IMR-90 (cell line): ENCODE results near the gene PDZD2. TPM values are rescaled to one million over a fixed set of nuclear protein-coding genes. Genes with fewer than 3 reads are reported as not detected.

ENCODE experiments used
- ATAC-seq: fragments of 200-7000 bp; cut with Tn5 transposase; 2 replicates; pipeline ENCODE4 v1.9.1; 2020; ENCODE audit warnings: low read depth, mild to moderate bottlenecking, moderate library complexity
- BruUV-seq: library from RNA; stranded (reverse); fragments of 400-500 nt; replicated peaks from 2 replicates; lab custom pipeline; 2021; lab: Mats Ljungman, UMichigan
- CTCF ChIA-PET: fragments of 300-600 bp; formaldehyde crosslinking; extraction: SDS; loops from one replicate; lab custom pipeline; 2021; ENCODE audit warnings: antibody characterized with exemption; lab: Yijun Ruan, JAX
- POLR2A ChIA-PET: fragments of 300-600 bp; sonication (Branson Sonifier 250); formaldehyde crosslinking; loops from one replicate; lab custom pipeline; 2022; ENCODE audit warnings: antibody characterized with exemption; ENCODE audit not compliant: unreplicated experiment; lab: Charles Lee
- DNase-seq: peaks from one replicate; pipeline ENCODE4 v3.0.0; 2013
- H2AFZ ChIP-seq: replicated peaks from 2 replicates; pipeline ENCODE3; 2013; ENCODE audit warnings: low read length, mild to moderate bottlenecking; ENCODE audit not compliant: poor library complexity
- H2AK5ac ChIP-seq: 2 replicates; pipeline ENCODE4 v1.6.1; 2013; ENCODE audit warnings: low read depth, low read length, inconsistent platforms
- H2AK9ac ChIP-seq: replicated peaks from 2 replicates; pipeline ENCODE3; 2013; ENCODE audit warnings: mild to moderate bottlenecking, low read depth, low read length, moderate library complexity; ENCODE audit not compliant: poor library complexity
- H2BK120ac ChIP-seq: 2 replicates; pipeline ENCODE4 v1.6.1; 2013; ENCODE audit warnings: low read depth, low read length, inconsistent platforms
- H2BK15ac ChIP-seq: 3 replicates; pipeline ENCODE4 v1.6.1; 2013; ENCODE audit warnings: low read depth, low read length, inconsistent platforms
- H2BK20ac ChIP-seq: 2 replicates; pipeline ENCODE4 v1.6.1; 2013; ENCODE audit warnings: low read depth, mild to moderate bottlenecking, inconsistent platforms, low read length, moderate library complexity
- H2BK5ac ChIP-seq: 2 replicates; pipeline ENCODE4 v1.6.1; 2013; ENCODE audit warnings: mild to moderate bottlenecking, low read depth, low read length, inconsistent platforms; ENCODE audit not compliant: poor library complexity, severe bottlenecking
- H3K14ac ChIP-seq: replicated peaks from 2 replicates; pipeline ENCODE4 v1.6.1; 2013; ENCODE audit warnings: low read depth, low read length, inconsistent platforms
- H3K18ac ChIP-seq: 2 replicates; pipeline ENCODE4 v1.6.1; 2013; ENCODE audit warnings: low read depth, low read length, control low read depth
- H3K23ac ChIP-seq: 2 replicates; pipeline ENCODE4 v1.6.1; 2013; ENCODE audit warnings: low read depth, low read length, inconsistent platforms
- H3K27ac ChIP-seq: 2 replicates; pipeline ENCODE4 v1.5.1; 2013; ENCODE audit warnings: mild to moderate bottlenecking, control low read depth, low read length; ENCODE audit not compliant: insufficient read depth
- H3K27me3 ChIP-seq: 2 replicates; pipeline ENCODE4 v1.6.1; 2013; ENCODE audit warnings: low read length; ENCODE audit not compliant: control insufficient read depth, insufficient read depth
- H3K36me3 ChIP-seq: 2 replicates; pipeline ENCODE4 v1.6.1; 2013; ENCODE audit warnings: low read length, mixed read lengths; ENCODE audit not compliant: control insufficient read depth, insufficient read depth
- H3K4ac ChIP-seq: 2 replicates; pipeline ENCODE4 v1.6.1; 2013; ENCODE audit warnings: low read depth, low read length, inconsistent platforms
- H3K4me1 ChIP-seq: 2 replicates; pipeline ENCODE4 v1.6.1; 2013; ENCODE audit warnings: low read length, mixed read lengths; ENCODE audit not compliant: control insufficient read depth, insufficient read depth
- H3K4me2 ChIP-seq: 2 replicates; pipeline ENCODE4 v1.6.1; 2013; ENCODE audit warnings: low read depth, mild to moderate bottlenecking, control low read depth, low read length, moderate library complexity
- H3K4me3 ChIP-seq: 2 replicates; pipeline ENCODE4 v1.5.1; 2013; ENCODE audit warnings: low read depth, mild to moderate bottlenecking, control low read depth, low read length, moderate library complexity; ENCODE audit not compliant: insufficient read depth
- H3K56ac ChIP-seq: 2 replicates; pipeline ENCODE4 v1.6.1; 2013; ENCODE audit warnings: low read length, inconsistent platforms; ENCODE audit not compliant: insufficient read depth; ENCODE audit errors: extremely low read depth
- H3K79me1 ChIP-seq, 2 experiments: 2 replicates each; pipeline ENCODE4 v1.6.1; 2013; ENCODE audit warnings: low read length in 2 of 2, inconsistent platforms in 1 of 2, low read depth in 1 of 2
- H3K9ac ChIP-seq: 2 replicates; pipeline ENCODE4 v1.6.1; 2013; ENCODE audit warnings: low read depth, low read length, control low read depth
- H3K9me1 ChIP-seq: 2 replicates; pipeline ENCODE4 v1.6.1; 2013; ENCODE audit warnings: low read length, inconsistent platforms; ENCODE audit not compliant: insufficient read depth
- H3K9me3 ChIP-seq: 2 replicates; pipeline ENCODE4 v1.6.1; 2013; ENCODE audit warnings: low read length; ENCODE audit not compliant: control insufficient read depth, insufficient read depth
- H4K20me1 ChIP-seq: 2 replicates; pipeline ENCODE4 v1.6.1; 2013; ENCODE audit warnings: low read length, inconsistent platforms; ENCODE audit not compliant: insufficient read depth
- H4K5ac ChIP-seq: 2 replicates; pipeline ENCODE4 v1.6.1; 2013; ENCODE audit warnings: mild to moderate bottlenecking, low read depth, low read length, control low read depth
- H4K8ac ChIP-seq, 2 experiments: 2 replicates each; pipeline ENCODE4 v1.6.1; 2013; ENCODE audit warnings: low read depth in 2 of 2, low read length in 2 of 2, control low read depth in 1 of 2, inconsistent platforms in 1 of 2
- H4K91ac ChIP-seq: 2 replicates; pipeline ENCODE4 v1.6.1; 2013; ENCODE audit warnings: low read depth, low read length, inconsistent platforms; ENCODE audit not compliant: insufficient read depth
- CHD1 ChIP-seq: IDR thresholded peaks from 2 replicates; pipeline ENCODE4 v1.6.1; 2012; ENCODE audit warnings: low read depth, low read length, improper control_type of control experiment
- CTCF ChIP-seq: conservative IDR thresholded peaks from 2 replicates; pipeline ENCODE4 v1.5.1; 2012; ENCODE audit warnings: mild to moderate bottlenecking, low read depth, low read length, improper control_type of control experiment
- ELK1 ChIP-seq: fragments of 150-350 bp; IDR thresholded peaks from 2 replicates; pipeline ENCODE4 v1.6.1; 2016; ENCODE audit warnings: low read depth, mild to moderate bottlenecking, low read length, moderate library complexity, borderline replicate concordance
- FOS ChIP-seq: fragments of 150-350 bp; IDR thresholded peaks from 2 replicates; pipeline ENCODE4 v1.6.1; 2016; ENCODE audit warnings: low read depth, low read length
- MAFK ChIP-seq: IDR thresholded peaks from 2 replicates; pipeline ENCODE4 v1.6.1; 2012; ENCODE audit warnings: low read depth, low read length, improper control_type of control experiment
- MAZ ChIP-seq: IDR thresholded peaks from 2 replicates; pipeline ENCODE4 v1.6.1; 2012; ENCODE audit warnings: low read depth, mild to moderate bottlenecking, low read length, improper control_type of control experiment, moderate library complexity, borderline replicate concordance
- NFE2L2 ChIP-seq: fragments of 150-350 bp; IDR thresholded peaks from 2 replicates; pipeline ENCODE4 v1.6.1; 2016; ENCODE audit warnings: low read depth, mild to moderate bottlenecking, low read length
- POLR2A ChIP-seq: IDR thresholded peaks from 2 replicates; pipeline ENCODE4 v1.6.1; 2012; ENCODE audit warnings: mild to moderate bottlenecking, low read depth, low read length
- RAD21 ChIP-seq: IDR thresholded peaks from 2 replicates; pipeline ENCODE4 v1.6.1; 2012; ENCODE audit warnings: low read length, improper control_type of control experiment
- RCOR1 ChIP-seq: IDR thresholded peaks from 2 replicates; pipeline ENCODE4 v1.6.1; 2012; ENCODE audit warnings: mild to moderate bottlenecking, low read length, improper control_type of control experiment; ENCODE audit not compliant: insufficient replicate concordance
- RFX5 ChIP-seq: IDR thresholded peaks from 2 replicates; pipeline ENCODE4 v1.8.0; 2012; ENCODE audit warnings: low read depth, mild to moderate bottlenecking, low read length, moderate library complexity
- WGBS, 2 experiments: methylation state at CpG; one replicate each; pipeline versions ENCODE4 v1.1.5 to v1.1.7; 2013; ENCODE audit warnings: missing lambda C conversion rate in 2 of 2; ENCODE audit not compliant: insufficient read length in 1 of 2; ENCODE audit errors: extremely low coverage in 2 of 2; 5-methylcytosine and 5-hydroxymethylcytosine counted together
- dilution Hi-C: fragments of 300-500 bp; cut with HindIII; formaldehyde crosslinking; loops from one replicate; pipeline ENCODE4 v1.14.3; 2018; ENCODE audit warnings: low sequenced_read_pairs; ENCODE audit not compliant: unreplicated experiment
- in situ Hi-C: fragments of 300-500 bp; cut with MboI; formaldehyde crosslinking; loops from 3 replicates; pipeline ENCODE4 v1.14.3; 2019; ENCODE audit warnings: low sequenced_read_pairs, inconsistent platforms, mixed read lengths
- intact Hi-C: fragments of 100-400 bp; cut with micrococcal nuclease; formaldehyde crosslinking; loops from 2 replicates; pipeline ENCODE4 v1.10.0; 2022
- polyA plus RNA-seq, 3 experiments: library from polyadenylated mRNA; depleted of rRNA; stranded (reverse); fragments of >200 nt; gene quantifications; 2 replicates each; pipeline ENCODE4 v1.2.3, GENCODE V29; 2012; ENCODE audit warnings: low replicate concordance in 1 of 3
- total RNA-seq: library from RNA; depleted of rRNA; stranded (reverse); fragments of >200 nt; gene quantifications from 2 replicates; pipeline ENCODE4 v1.2.3, GENCODE V29; 2012

Gene PDZD2
- total and polyA plus RNA-seq, 2 of the 4 experiments (the other 2 are of a cell fraction) = under 0.01 to 0.02 TPM

- no peak overlapping the region for H2BK20ac ChIP-seq
- H3K4me1 ChIP-seq = no peaks in the 10 kb centered on the region
- no peak overlapping the region for H3K27ac ChIP-seq
- in situ Hi-C loops = no loop called here
- H3K56ac ChIP-seq = no peak overlapping the region
- H3K79me1 ChIP-seq = no peaks in the 10 kb centered on the region
- dilution Hi-C loops = no loop called here
- H3K9me1 ChIP-seq = no peaks in the 10 kb centered on the region
- no peak overlapping the region for H3K4me3 ChIP-seq
- H3K36me3 ChIP-seq = no peaks in the 10 kb centered on the region
- no peak overlapping the region for H3K23ac ChIP-seq
- no peak overlapping the region for H2BK5ac ChIP-seq
- no peak overlapping the region for H2BK15ac ChIP-seq
- H3K27me3 ChIP-seq = peaks cover 25% of the 10 kb centered on the region
- WGBS, 2 experiments = no CpG with 5 or more reads among the region's 3 CpGs
- H3K9ac ChIP-seq = no peak overlapping the region
- TF ChIP-seq RCOR1 (no peak), MAZ (no peak), RAD21 (no peak), NFE2L2 (no peak), CTCF (no peak), MAFK (no peak), ELK1 (no peak), POLR2A (no peak), RFX5 (no peak), FOS (no peak), CHD1 (no peak)
- ATAC-seq (no peak), DNase-seq (no peak)
- no peak overlapping the region for H3K18ac ChIP-seq
- no peak overlapping the region for H3K4me2 ChIP-seq
- CTCF ChIA-PET = interaction anchor here (0.8 to 1.3 kb wide), 2 partner anchors 11 to 158 kb away, joined by 3 read pairs; no protein-coding TSS in a partner anchor
- POLR2A ChIA-PET = no interaction called here
- H2AFZ ChIP-seq = no peak overlapping the region
- BruUV-seq = no TSS peak
- H2AK5ac ChIP-seq = no peak overlapping the region
- no peaks in the 10 kb centered on the region for H4K20me1 ChIP-seq
- intact Hi-C loops = no loop called here
- H4K5ac ChIP-seq = no peak overlapping the region
- no peak overlapping the region for H3K4ac ChIP-seq
- no peak overlapping the region for H4K91ac ChIP-seq
- no peak overlapping the region for H4K8ac ChIP-seq
- H3K14ac ChIP-seq = no peak overlapping the region
- H3K9me3 ChIP-seq = no peaks in the 10 kb centered on the region
- no peak overlapping the region for H2AK9ac ChIP-seq
- no peak overlapping the region for H2BK120ac ChIP-seq
Observed at GRCh38 chr5:31918739-31919138, 279.8 kb downstream of the PDZD2 start.
